Measurements from ENCODE around the gene SMYD5.

DNA sequence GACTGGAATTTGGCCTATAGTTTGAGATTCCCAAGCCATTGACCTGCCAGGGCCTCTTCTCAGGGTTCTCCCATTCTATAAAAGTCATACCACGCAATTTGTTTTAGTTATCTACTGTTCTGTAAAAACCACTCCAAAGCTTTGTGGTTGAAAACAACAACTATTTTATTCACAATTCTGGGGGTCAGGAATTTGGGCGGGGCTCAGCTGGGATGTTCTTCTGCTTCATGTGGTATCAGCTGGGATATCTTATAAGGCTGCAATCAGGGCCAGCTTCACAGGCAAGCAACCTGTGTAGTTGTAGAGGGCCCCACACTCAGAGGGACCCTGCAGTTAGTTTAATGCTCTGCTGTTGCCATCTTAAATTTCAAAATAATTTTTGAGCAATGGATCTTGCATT lies 28.1 kb upstream of the SMYD5 start:
- TF ChIP-seq EZH2 (IDR thresholded peaks at IDR 0.05; ENCODE audit: insufficient read depth, poor library complexity, severe bottlenecking), result no peak
- no peak for TF ChIP-seq EZH2phosphoT487 (IDR thresholded peaks at IDR 0.05; ENCODE audit: insufficient read depth, low read depth)
